IPS-18a (cell line): ENCODE data around the gene CLGN.

Experiments
- H3K27ac ChIP-seq: one replicate; pipeline ENCODE4 v1.5.1; 2013; ENCODE audit warnings: low read length
- H3K27me3 ChIP-seq: one replicate; pipeline ENCODE4 v1.6.1; 2013; ENCODE audit warnings: mild to moderate bottlenecking, low read length; ENCODE audit not compliant: control insufficient read depth, insufficient read depth
- H3K36me3 ChIP-seq: one replicate; pipeline ENCODE4 v1.6.1; 2013; ENCODE audit warnings: low read depth, low read length; ENCODE audit not compliant: control insufficient read depth
- H3K4me1 ChIP-seq: one replicate; pipeline ENCODE4 v1.6.1; 2013; ENCODE audit warnings: low read depth, low read length; ENCODE audit not compliant: control insufficient read depth
- H3K4me3 ChIP-seq: one replicate; pipeline ENCODE4 v1.5.1; 2013; ENCODE audit warnings: low read length
- H3K9ac ChIP-seq: one replicate; pipeline ENCODE4 v1.6.1; 2013; ENCODE audit warnings: mild to moderate bottlenecking, low read length, moderate library complexity
- H3K9me3 ChIP-seq: one replicate; pipeline ENCODE4 v1.6.1; 2013; ENCODE audit warnings: low read depth, low read length; ENCODE audit not compliant: control insufficient read depth

The CLGN gene

GRCh38 chr4:140373328-140374129 lies 53.9 kb downstream of the CLGN start, which contains the start of gene SCOC:
TSS of gene SCOC (plus strand) at chr4:140373646. CDS start at chr4:140379171, 5,525 bp downstream.
- Histone ChIP-seq H3K9ac (peak within 1 kb of the TSS; percentile 77), H3K4me3 (peak within 1 kb of the TSS; percentile 83), H3K9me3 (no peaks in the 10 kb centered on the region), H3K36me3 (no peaks in the 10 kb centered on the region), H3K27ac (peak within 1 kb of the TSS; percentile 18), H3K27me3 (no peaks in the 10 kb centered on the region), H3K4me1 (peaks cover 8% of the 10 kb centered on the region)

GRCh38 chr4:140372751-140373327 lies 54.6 kb downstream of the CLGN start:
- Histone ChIP-seq H3K27me3 (no peaks in the 10 kb centered on the region), H3K36me3 (no peaks in the 10 kb centered on the region), H3K9me3 (no peaks in the 10 kb centered on the region), H3K4me1 (peaks cover 8% of the 10 kb centered on the region), H3K4me3 (peak overlapping the region; percentile 57), H3K27ac (no peak overlapping the region), H3K9ac (peak overlapping the region; percentile 16)

DNA sequence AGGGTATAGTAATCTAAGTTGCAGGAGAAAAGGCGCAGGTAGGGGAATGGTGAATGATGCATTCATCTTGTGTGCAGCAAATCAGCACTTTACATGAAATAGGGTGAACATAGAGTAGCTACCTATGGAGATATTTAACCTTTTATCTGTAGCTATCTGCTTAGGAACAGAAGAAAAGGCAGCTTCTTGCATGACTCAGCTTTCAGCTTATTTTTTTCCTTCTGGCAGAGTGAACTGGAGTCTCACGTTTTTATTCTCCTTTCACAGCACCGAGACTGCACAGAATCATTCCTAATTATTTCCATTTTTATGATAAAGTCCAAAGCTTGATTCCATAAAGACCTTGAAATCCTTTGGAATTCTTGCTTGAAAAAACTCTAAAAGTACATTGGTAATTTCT lies 58.8 kb downstream of the CLGN start:
- no peak overlapping the region for H3K4me3 ChIP-seq
- H3K9ac ChIP-seq = no peak overlapping the region
- no peaks in the 10 kb centered on the region for H3K27me3 ChIP-seq
- no peaks in the 10 kb centered on the region for H3K36me3 ChIP-seq
- no peaks in the 10 kb centered on the region for H3K9me3 ChIP-seq
- no peak overlapping the region for H3K27ac ChIP-seq
- no peaks in the 10 kb centered on the region for H3K4me1 ChIP-seq

DNA sequence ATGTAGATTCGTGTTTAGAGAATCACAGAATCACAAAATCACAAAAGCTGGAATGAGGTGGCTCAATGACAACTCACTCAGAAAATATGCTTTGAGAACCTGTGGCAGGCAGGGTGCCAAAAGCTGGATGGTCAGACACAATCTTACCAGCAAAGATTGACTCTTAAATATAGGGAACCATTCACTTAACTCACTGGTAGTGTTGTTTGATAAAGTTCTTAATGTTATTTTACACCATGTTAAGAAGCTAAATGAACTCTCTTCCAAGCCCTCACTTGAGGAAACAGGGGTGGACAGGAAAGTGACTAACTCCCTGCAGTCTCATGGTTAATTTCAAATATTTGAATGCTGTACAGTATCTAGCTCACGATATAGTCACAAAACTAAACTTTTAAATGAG lies 59.7 kb downstream of the CLGN start:
- Histone ChIP-seq H3K4me1 (no peaks in the 10 kb centered on the region), H3K27ac (no peak overlapping the region), H3K27me3 (no peaks in the 10 kb centered on the region), H3K36me3 (no peaks in the 10 kb centered on the region), H3K4me3 (no peak overlapping the region), H3K9ac (no peak overlapping the region), H3K9me3 (no peaks in the 10 kb centered on the region)

DNA sequence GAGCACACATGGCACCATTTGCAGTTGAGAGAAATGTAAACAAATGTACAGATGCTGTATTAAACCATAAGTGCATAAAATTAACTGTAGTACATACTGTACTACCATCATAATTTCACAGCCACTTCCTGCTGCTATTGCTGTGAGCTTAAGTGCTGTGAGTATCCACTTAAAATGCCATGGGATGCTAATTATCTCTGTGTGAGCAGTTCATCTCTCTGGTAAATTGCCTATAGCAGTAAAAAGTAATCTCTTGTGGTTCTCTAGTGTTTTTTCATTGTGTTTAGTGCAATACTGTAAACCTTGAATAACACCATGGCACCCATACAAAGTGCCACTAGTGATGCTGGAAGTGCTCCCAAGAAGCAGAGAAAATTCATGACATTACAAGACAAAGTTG lies 63.9 kb downstream of the CLGN start:
- H3K4me3 ChIP-seq = no peak overlapping the region
- H3K27ac ChIP-seq = no peak overlapping the region

DNA sequence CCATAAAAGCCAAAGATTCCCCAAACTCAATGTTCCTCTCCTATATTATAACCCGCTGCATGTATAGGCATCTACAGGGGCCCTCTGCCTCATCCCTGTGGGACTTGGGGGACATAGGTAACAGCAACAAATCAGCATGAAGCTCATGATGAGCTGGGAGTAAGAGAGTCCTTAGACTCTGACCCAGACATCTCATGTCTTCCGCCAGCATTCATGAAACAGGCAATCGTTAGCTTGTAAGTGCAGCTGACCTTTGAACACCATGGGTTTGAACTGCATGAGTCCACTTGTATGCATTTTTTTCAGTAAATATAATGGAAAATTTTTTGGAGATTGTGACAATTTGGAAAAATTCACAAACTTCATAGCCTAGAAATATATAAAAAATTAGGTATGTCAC lies 64.4 kb downstream of the CLGN start:
- H3K27ac ChIP-seq = no peak overlapping the region
- H3K9me3 ChIP-seq = no peaks in the 10 kb centered on the region
- H3K36me3 ChIP-seq = no peaks in the 10 kb centered on the region

More for the DNA sequence above, 63.9 kb downstream of the CLGN start:
- no peaks in the 10 kb centered on the region for H3K27me3 ChIP-seq
- no peaks in the 10 kb centered on the region for H3K9me3 ChIP-seq
- H3K4me1 ChIP-seq = no peaks in the 10 kb centered on the region
- no peak overlapping the region for H3K9ac ChIP-seq
- H3K36me3 ChIP-seq = no peaks in the 10 kb centered on the region

GRCh38 chr4:140361099-140361498 lies 66.3 kb downstream of the CLGN start:
- no peaks in the 10 kb centered on the region for H3K9me3 ChIP-seq
- H3K4me1 ChIP-seq = no peaks in the 10 kb centered on the region
- H3K36me3 ChIP-seq = no peaks in the 10 kb centered on the region
- no peak overlapping the region for H3K4me3 ChIP-seq
- H3K27me3 ChIP-seq = no peaks in the 10 kb centered on the region
- H3K27ac ChIP-seq = no peak overlapping the region
- no peak overlapping the region for H3K9ac ChIP-seq

More for the DNA sequence above, 64.4 kb downstream of the CLGN start:
- H3K4me1 ChIP-seq = no peaks in the 10 kb centered on the region
- no peak overlapping the region for H3K9ac ChIP-seq
- no peak overlapping the region for H3K4me3 ChIP-seq
- no peaks in the 10 kb centered on the region for H3K27me3 ChIP-seq

DNA sequence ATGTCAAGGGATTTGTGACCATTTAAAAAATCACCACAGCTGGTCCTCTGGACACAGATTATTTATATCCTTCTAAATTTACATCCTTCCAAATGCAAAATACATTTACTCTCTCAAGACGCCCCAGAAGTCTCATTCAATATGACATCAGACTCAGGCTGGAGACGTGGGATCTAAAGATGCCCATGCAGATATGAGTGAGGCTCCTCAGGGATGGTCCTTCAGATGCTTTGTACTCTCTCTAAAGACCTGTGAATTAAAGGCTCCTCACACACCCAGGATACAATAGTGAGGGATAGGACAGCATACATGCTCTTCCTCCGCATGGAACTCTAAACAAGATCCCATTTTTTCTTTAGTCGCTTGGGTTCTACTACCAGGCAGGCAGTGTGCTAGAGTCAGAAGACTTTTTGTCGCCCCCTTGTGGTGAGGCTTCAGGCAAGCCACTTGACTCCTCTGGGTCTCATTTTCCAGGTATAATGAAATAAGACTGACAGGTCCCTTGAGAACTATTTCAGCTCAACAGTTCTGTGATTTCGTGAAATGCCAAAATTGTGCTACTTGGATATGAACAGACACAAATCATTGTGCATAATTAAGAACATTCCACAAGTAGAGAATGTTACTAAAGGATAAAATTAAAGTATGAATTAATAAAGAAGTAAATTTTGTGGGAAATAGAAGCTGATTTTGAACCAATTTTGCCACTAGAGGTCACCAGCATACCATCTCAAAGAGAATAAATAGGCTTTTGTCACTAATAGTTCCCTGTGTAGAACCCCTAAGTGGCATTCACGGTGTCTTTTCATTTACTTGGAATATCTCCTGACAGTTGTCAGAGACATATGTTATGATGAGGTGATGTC lies 67.7 kb downstream of the CLGN start:
- Histone ChIP-seq H3K9ac (no peak overlapping the region), H3K4me3 (no peak overlapping the region), H3K27me3 (no peaks in the 10 kb centered on the region), H3K27ac (no peak overlapping the region), H3K4me1 (no peaks in the 10 kb centered on the region), H3K9me3 (no peaks in the 10 kb centered on the region), H3K36me3 (no peaks in the 10 kb centered on the region)

- H3K4me3 ChIP-seq = no peak overlapping the region
- no peak overlapping the region for H3K9ac ChIP-seq
- H3K27ac ChIP-seq = no peak overlapping the region
- no peaks in the 10 kb centered on the region for H3K27me3 ChIP-seq
- H3K4me1 ChIP-seq = no peaks in the 10 kb centered on the region
- no peaks in the 10 kb centered on the region for H3K9me3 ChIP-seq
- no peaks in the 10 kb centered on the region for H3K36me3 ChIP-seq
Measured at GRCh38 chr4:140358281-140358680, 69.2 kb downstream of the CLGN start.

GRCh38 chr4:140357868-140358267 lies 69.6 kb downstream of the CLGN start:
- no peak overlapping the region for H3K9ac ChIP-seq
- H3K36me3 ChIP-seq = no peaks in the 10 kb centered on the region
- no peaks in the 10 kb centered on the region for H3K4me1 ChIP-seq
- no peaks in the 10 kb centered on the region for H3K27me3 ChIP-seq
- no peak overlapping the region for H3K4me3 ChIP-seq
- H3K9me3 ChIP-seq = no peaks in the 10 kb centered on the region
- no peak overlapping the region for H3K27ac ChIP-seq

GRCh38 chr4:140355288-140355687 lies 72.2 kb downstream of the CLGN start:
- Histone ChIP-seq H3K27ac (no peak overlapping the region), H3K4me1 (peaks cover 2% of the 10 kb centered on the region), H3K36me3 (no peaks in the 10 kb centered on the region), H3K9ac (no peak overlapping the region), H3K27me3 (no peaks in the 10 kb centered on the region), H3K4me3 (no peak overlapping the region), H3K9me3 (no peaks in the 10 kb centered on the region)
